Caco-2 (cell line): Measurements from ENCODE around the gene BAHD1. TPM values are rescaled to one million over a fixed set of nuclear protein-coding genes. Genes with fewer than 3 reads are reported as not detected.

Experiments
- BruUV-seq: library from RNA; stranded (reverse); fragments of 400-500 nt; replicated peaks from 2 replicates; lab custom pipeline; 2021; lab: Mats Ljungman, UMichigan
- CTCF ChIA-PET: fragments of 300-600 bp; sonication (Branson Sonifier 250); formaldehyde crosslinking; loops from one replicate; lab custom pipeline; 2022; ENCODE audit warnings: antibody characterized with exemption; lab: Charles Lee
- POLR2A ChIA-PET: fragments of 300-600 bp; sonication (Branson Sonifier 250); formaldehyde crosslinking; loops from one replicate; lab custom pipeline; 2022; ENCODE audit warnings: antibody characterized with exemption; lab: Charles Lee
- DNase-seq, 2 experiments: peaks; one replicate each; pipeline versions ENCODE4 v3.0.0 to v3.0.0-alpha.2; 2020 to 2022
- H3K27me3 ChIP-seq: replicated peaks from 2 replicates; pipeline ENCODE4 v1.6.0; 2011; ENCODE audit warnings: low read length; ENCODE audit not compliant: control insufficient read depth, insufficient read depth
- H3K36me3 ChIP-seq: 2 replicates; pipeline ENCODE4 v1.5.1; 2011; ENCODE audit warnings: low read length; ENCODE audit not compliant: control insufficient read depth, insufficient read depth
- H3K4me1 ChIP-seq: fragments of 250-450 bp; sonication (Bioruptor Pico); 2 replicates; pipeline ENCODE4 v1.5.1; 2020; ENCODE audit warnings: mild to moderate bottlenecking
- H3K4me3 ChIP-seq: 2 replicates; pipeline ENCODE4 v1.5.1; 2011; ENCODE audit warnings: low read depth, mild to moderate bottlenecking, control low read depth, low read length
- H3K9me3 ChIP-seq: fragments of 250-450 bp; sonication (Bioruptor Pico); 2 replicates; pipeline ENCODE4 v1.5.1; 2020; ENCODE audit warnings: mild to moderate bottlenecking, moderate library complexity
- H3K27ac Mint-ChIP-seq: one replicate; pipeline ENCODE4 v1.8.0; 2022; ENCODE audit warnings: mixed read lengths; ENCODE audit not compliant: unreplicated experiment
- H3K27me3 Mint-ChIP-seq: one replicate; pipeline ENCODE4 v1.8.0; 2022; ENCODE audit warnings: mixed read lengths; ENCODE audit not compliant: insufficient read depth, unreplicated experiment
- H3K36me3 Mint-ChIP-seq: one replicate; pipeline ENCODE4 v1.8.0; 2022; ENCODE audit warnings: mild to moderate bottlenecking, mixed read lengths; ENCODE audit not compliant: insufficient read depth, unreplicated experiment
- H3K4me1 Mint-ChIP-seq: one replicate; pipeline ENCODE4 v1.8.0; 2022; ENCODE audit warnings: low read depth, mixed read lengths; ENCODE audit not compliant: unreplicated experiment
- H3K4me3 Mint-ChIP-seq: one replicate; pipeline ENCODE4 v1.8.0; 2022; ENCODE audit warnings: mild to moderate bottlenecking, moderate library complexity, mixed read lengths; ENCODE audit not compliant: unreplicated experiment
- H3K9me3 Mint-ChIP-seq: one replicate; pipeline ENCODE4 v1.8.0; 2022; ENCODE audit warnings: mixed read lengths; ENCODE audit not compliant: unreplicated experiment
- intact Hi-C: fragments of 100-400 bp; cut with micrococcal nuclease; formaldehyde crosslinking; loops from one replicate; pipeline ENCODE4 v1.10.0; 2022; ENCODE audit not compliant: unreplicated experiment
- total RNA-seq: library from RNA; stranded (reverse); gene quantifications from 2 replicates; pipeline ENCODE4 v1.2.3, GENCODE V29; 2022
- TF ChIP-seq, protein P1 (sequence below), 2 experiments: fragments of 200-600 bp in 1 of 2; IDR thresholded peaks; 1 replicate in 1 of 2; 2 replicates in 1 of 2; pipeline versions ENCODE4 v1.5.1 to v1.8.0; 2011 to 2022; ENCODE audit warnings: antibody characterized with exemption in 1 of 2, control low read depth in 1 of 2, inconsistent platforms in 1 of 2, low read depth in 1 of 2, low read length in 1 of 2, mild to moderate bottlenecking in 1 of 2, moderate library complexity in 1 of 2; ENCODE audit not compliant: insufficient read depth in 1 of 2, severe bottlenecking in 1 of 2, unreplicated experiment in 1 of 2

BAHD1 gene
- total RNA-seq, 1 experiment from 2014 or later = 28.1 TPM

DNA sequence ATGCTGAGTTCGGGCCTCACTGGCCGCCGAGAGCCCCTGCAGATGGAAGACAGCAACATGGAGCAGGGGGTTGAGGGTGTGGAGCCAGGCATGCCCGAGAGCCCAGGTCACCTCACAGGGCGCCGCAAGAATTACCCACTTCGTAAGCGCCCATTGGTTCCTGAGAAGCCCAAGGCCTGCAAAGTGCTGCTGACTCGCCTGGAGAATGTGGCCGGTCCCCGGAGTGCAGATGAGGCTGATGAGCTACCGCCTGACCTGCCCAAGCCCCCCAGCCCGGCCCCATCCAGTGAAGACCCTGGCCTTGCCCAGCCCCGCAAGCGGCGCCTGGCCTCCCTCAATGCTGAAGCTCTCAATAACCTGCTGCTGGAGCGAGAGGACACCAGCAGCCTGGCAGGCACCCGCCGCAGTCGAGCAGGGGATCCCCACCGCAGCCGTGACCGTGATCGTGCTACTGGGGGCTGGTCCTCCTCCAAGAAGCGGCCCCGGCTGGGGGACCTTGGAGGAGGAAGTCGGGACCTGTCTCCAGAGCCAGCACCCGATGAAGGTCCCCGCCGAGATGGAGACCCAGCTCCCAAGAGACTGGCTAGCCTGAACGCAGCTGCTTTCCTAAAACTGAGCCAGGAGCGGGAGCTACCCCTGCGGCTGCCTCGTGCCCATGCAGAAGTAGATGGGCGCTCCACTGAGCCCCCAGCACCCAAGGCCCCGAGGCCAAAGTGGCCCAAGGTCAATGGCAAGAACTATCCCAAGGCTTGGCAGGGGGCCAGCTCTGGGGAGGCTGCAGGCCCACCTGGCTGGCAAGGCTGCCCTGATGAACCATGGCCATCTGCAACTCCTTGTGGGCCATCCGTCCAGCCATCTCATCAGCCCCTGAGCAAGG is 18.0 kb downstream of the BAHD1 start:
- Histone ChIP-seq H3K4me1 (peaks cover 27% of the 10 kb centered on the region), H3K4me3 (no peak overlapping the region), H3K36me3 (peaks cover 4% of the 10 kb centered on the region), H3K27me3 (no peaks in the 10 kb centered on the region), H3K9me3 (no peaks in the 10 kb centered on the region)
- no peak for DNase-seq
- no peaks in the 10 kb centered on the region for H3K9me3 Mint-ChIP-seq
- ChIA-PET CTCF (no interaction called here), POLR2A (no interaction called here)
- no peak overlapping the region for H3K4me3 Mint-ChIP-seq
- H3K27ac Mint-ChIP-seq = no peak overlapping the region
- peaks cover 22% of the 10 kb centered on the region for H3K36me3 Mint-ChIP-seq
- peaks cover 23% of the 10 kb centered on the region for H3K4me1 Mint-ChIP-seq
- intact Hi-C loops = no loop called here
- no peaks in the 10 kb centered on the region for H3K27me3 Mint-ChIP-seq
- TF ChIP-seq, protein P1, sequence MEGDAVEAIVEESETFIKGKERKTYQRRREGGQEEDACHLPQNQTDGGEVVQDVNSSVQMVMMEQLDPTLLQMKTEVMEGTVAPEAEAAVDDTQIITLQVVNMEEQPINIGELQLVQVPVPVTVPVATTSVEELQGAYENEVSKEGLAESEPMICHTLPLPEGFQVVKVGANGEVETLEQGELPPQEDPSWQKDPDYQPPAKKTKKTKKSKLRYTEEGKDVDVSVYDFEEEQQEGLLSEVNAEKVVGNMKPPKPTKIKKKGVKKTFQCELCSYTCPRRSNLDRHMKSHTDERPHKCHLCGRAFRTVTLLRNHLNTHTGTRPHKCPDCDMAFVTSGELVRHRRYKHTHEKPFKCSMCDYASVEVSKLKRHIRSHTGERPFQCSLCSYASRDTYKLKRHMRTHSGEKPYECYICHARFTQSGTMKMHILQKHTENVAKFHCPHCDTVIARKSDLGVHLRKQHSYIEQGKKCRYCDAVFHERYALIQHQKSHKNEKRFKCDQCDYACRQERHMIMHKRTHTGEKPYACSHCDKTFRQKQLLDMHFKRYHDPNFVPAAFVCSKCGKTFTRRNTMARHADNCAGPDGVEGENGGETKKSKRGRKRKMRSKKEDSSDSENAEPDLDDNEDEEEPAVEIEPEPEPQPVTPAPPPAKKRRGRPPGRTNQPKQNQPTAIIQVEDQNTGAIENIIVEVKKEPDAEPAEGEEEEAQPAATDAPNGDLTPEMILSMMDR (IDR thresholded peaks at IDR 0.05; ENCODE audit: insufficient read depth in 1 of 2, low read depth in 1 of 2, low read length in 1 of 2, severe bottlenecking in 1 of 2, unreplicated experiment in 1 of 2) = no peak
- BruUV-seq = TSS peak; percentile 36

DNA sequence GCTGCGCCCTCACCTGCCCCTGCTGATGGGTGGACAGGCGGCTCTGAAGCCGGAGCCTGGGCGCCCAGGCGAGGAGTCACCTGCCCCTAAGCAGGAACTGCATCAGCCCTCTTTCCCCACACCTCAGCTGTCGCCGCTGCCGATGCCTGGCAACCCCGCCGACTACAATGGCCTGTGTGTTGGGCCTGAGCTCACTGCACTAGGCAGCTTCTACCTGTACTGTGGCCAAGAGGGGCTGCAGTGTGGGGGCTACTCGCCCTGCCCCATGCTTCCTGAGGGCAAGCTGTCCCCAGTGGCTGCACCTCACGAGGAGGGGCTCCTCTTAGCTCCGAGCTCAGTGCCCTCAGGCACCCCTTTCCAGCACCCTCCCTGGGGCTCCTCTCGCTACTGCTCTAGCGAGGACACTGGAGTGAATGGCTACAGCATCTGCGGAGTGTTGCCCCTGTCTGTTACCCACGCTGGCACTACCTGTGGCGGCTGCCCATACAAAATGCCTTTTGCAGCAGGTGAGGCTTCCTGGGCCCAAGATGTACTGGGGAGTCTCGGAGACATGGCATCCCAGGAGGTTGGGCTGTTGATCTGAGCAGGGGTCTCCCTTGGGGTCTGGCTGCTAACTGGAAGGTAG is 18.8 kb downstream of the BAHD1 start:
- ChIA-PET POLR2A (no interaction called here), CTCF (no interaction called here)
- BruUV-seq = no TSS peak
- Histone ChIP-seq H3K9me3 (no peaks in the 10 kb centered on the region), H3K36me3 (peaks cover 4% of the 10 kb centered on the region), H3K4me3 (no peak overlapping the region), H3K4me1 (peaks cover 25% of the 10 kb centered on the region), H3K27me3 (no peaks in the 10 kb centered on the region)
- intact Hi-C loops = no loop called here
- Mint-ChIP-seq H3K36me3 (peaks cover 30% of the 10 kb centered on the region), H3K27ac (no peak overlapping the region), H3K9me3 (no peaks in the 10 kb centered on the region), H3K4me3 (no peak overlapping the region), H3K27me3 (no peaks in the 10 kb centered on the region), H3K4me1 (peaks cover 15% of the 10 kb centered on the region)
- no peak for DNase-seq
- TF ChIP-seq, protein P1 (IDR thresholded peaks at IDR 0.05; ENCODE audit: insufficient read depth in 1 of 2, low read depth in 1 of 2, low read length in 1 of 2, severe bottlenecking in 1 of 2, unreplicated experiment in 1 of 2) = no peak

DNA sequence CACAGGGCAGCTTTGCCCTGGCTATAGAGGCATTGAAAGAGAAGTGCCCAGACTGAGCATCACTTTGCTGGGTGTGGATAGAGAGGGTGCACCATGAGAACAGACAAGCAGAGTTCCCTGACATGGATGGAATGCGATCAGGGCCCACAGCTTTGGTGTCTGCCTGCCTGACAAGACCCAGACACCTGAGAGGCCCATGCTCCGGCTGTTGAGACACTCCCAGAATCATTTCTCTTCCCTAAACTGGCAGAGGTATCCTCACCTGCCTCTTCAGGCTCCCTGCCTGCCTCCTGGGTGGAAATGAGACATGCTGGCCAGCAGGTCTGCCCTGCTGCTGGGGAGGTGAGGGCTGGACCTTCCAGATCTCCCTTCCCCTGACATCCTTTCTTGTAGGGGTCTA is 19.7 kb downstream of the BAHD1 start:
- intact Hi-C loops = no loop called here

More for the DNA sequence above, 19.7 kb downstream of the BAHD1 start:
- peaks cover 16% of the 10 kb centered on the region for H3K4me1 ChIP-seq
- H3K36me3 Mint-ChIP-seq = peaks cover 39% of the 10 kb centered on the region
- no peaks in the 10 kb centered on the region for H3K27me3 ChIP-seq
- no TSS peak for BruUV-seq
- peaks cover 4% of the 10 kb centered on the region for H3K36me3 ChIP-seq
- DNase-seq = no peak
- ChIA-PET POLR2A (no interaction called here), CTCF (no interaction called here)
- H3K9me3 ChIP-seq = no peaks in the 10 kb centered on the region
- no peaks in the 10 kb centered on the region for H3K27me3 Mint-ChIP-seq
- no peak overlapping the region for H3K4me3 Mint-ChIP-seq
- no peak overlapping the region for H3K4me3 ChIP-seq
- TF ChIP-seq, protein P1 (IDR thresholded peaks at IDR 0.05; ENCODE audit: insufficient read depth in 1 of 2, low read depth in 1 of 2, low read length in 1 of 2, severe bottlenecking in 1 of 2, unreplicated experiment in 1 of 2) = no peak
- peaks cover 6% of the 10 kb centered on the region for H3K4me1 Mint-ChIP-seq
- no peaks in the 10 kb centered on the region for H3K9me3 Mint-ChIP-seq
- no peak overlapping the region for H3K27ac Mint-ChIP-seq
